Neural cell (in vitro differentiated cells): ENCODE measurements around the gene NPEPL1. TPM values are rescaled to one million over a fixed set of nuclear protein-coding genes. Genes with fewer than 3 reads are reported as not detected.
"Not testable (repeated sequence)": the region's sequence is repeated elsewhere in the genome, so short reads cannot be mapped to it uniquely, and the experiment has no call there.

Experiments used
- H2AFZ ChIP-seq: fragments of 200-600, 300-800 bp; sonication (generic), shearing (Covaris generic); 2 replicates; pipeline ENCODE4 v1.6.0; 2014; ENCODE audit warnings: low read depth, mild to moderate bottlenecking, antibody characterized with exemption, low read length, moderate library complexity
- H3F3A ChIP-seq: fragments of 200-600 bp; shearing (Covaris generic); 2 replicates; pipeline ENCODE4 v1.6.1; 2016; ENCODE audit warnings: mild to moderate bottlenecking, moderate library complexity, mixed read lengths, antibody characterized with exemption, low read length; ENCODE audit not compliant: insufficient read depth, poor library complexity, severe bottlenecking
- H3K27ac ChIP-seq: fragments of 200-600, 300-800 bp; sonication (generic), shearing (Covaris generic); 2 replicates; pipeline ENCODE4 v1.5.1; 2014; ENCODE audit warnings: mild to moderate bottlenecking, low read length, moderate library complexity
- H3K27me3 ChIP-seq: fragments of 300-800, 200-600 bp; sonication (generic), shearing (Covaris generic); 2 replicates; pipeline ENCODE4 v1.6.0; 2014; ENCODE audit warnings: mild to moderate bottlenecking, low read depth, low read length, moderate library complexity; ENCODE audit not compliant: insufficient read depth
- H3K36me3 ChIP-seq: fragments of 300-800, 200-600 bp; sonication (generic), shearing (Covaris generic); 2 replicates; pipeline ENCODE4 v1.5.1; 2014; ENCODE audit warnings: mild to moderate bottlenecking, antibody characterized with exemption, low read length, moderate library complexity; ENCODE audit not compliant: insufficient read depth
- H3K4me2 ChIP-seq: fragments of 300-800, 200-600 bp; sonication (generic), shearing (Covaris generic); 2 replicates; pipeline ENCODE4 v1.6.0; 2014; ENCODE audit warnings: mild to moderate bottlenecking, low read length
- H3K4me3 ChIP-seq: fragments of 300-800, 200-600 bp; sonication (generic), shearing (Covaris generic); 2 replicates; pipeline ENCODE4 v1.5.1; 2014; ENCODE audit warnings: mild to moderate bottlenecking, low read length, moderate library complexity
- H3K79me2 ChIP-seq: fragments of 200-600 bp; shearing (Covaris generic); replicated peaks from 2 replicates; pipeline ENCODE4 v1.6.0; 2014; ENCODE audit warnings: mild to moderate bottlenecking, low read length, moderate library complexity; ENCODE audit not compliant: insufficient read depth
- H3K9ac ChIP-seq: fragments of 300-800, 200-600 bp; sonication (generic), shearing (Covaris generic); 2 replicates; pipeline ENCODE4 v1.6.1; 2016; ENCODE audit warnings: mild to moderate bottlenecking, low read length, mixed read lengths
- H3K9me2 ChIP-seq: fragments of 200-600 bp; shearing (Covaris generic); 2 replicates; pipeline ENCODE4 v1.6.1; 2016; ENCODE audit warnings: mild to moderate bottlenecking, low read length, mixed read lengths; ENCODE audit not compliant: insufficient read depth
- H3K9me3 ChIP-seq: fragments of 200-600, 300-800 bp; sonication (generic), shearing (Covaris generic); 2 replicates; pipeline ENCODE4 v1.6.1; 2016; ENCODE audit warnings: mild to moderate bottlenecking, mixed run types, low read length, moderate library complexity, mixed read lengths
- H4K20me1 ChIP-seq: fragments of 200-600 bp; shearing (Covaris generic); 2 replicates; pipeline ENCODE4 v1.6.1; 2016; ENCODE audit warnings: mild to moderate bottlenecking, mixed run types; ENCODE audit not compliant: insufficient read depth
- CTCF ChIP-seq: fragments of 450-650 bp; IDR thresholded peaks from 2 replicates; pipeline ENCODE4 v1.5.1; 2014; ENCODE audit warnings: antibody characterized with exemption, mild to moderate bottlenecking, moderate library complexity; ENCODE audit not compliant: poor library complexity, severe bottlenecking
- EP300 ChIP-seq: fragments of 450-650 bp; conservative IDR thresholded peaks from 2 replicates; pipeline ENCODE4 v1.6.1; 2014; ENCODE audit warnings: antibody characterized with exemption, mild to moderate bottlenecking, moderate library complexity; ENCODE audit not compliant: poor library complexity, severe bottlenecking
- EZH2 ChIP-seq: fragments of 200-600, 300-800 bp; shearing (Covaris generic), sonication (generic); IDR thresholded peaks from 2 replicates; pipeline ENCODE4 v1.6.1; 2014; ENCODE audit warnings: antibody characterized with exemption, low read length, borderline replicate concordance, mild to moderate bottlenecking; ENCODE audit not compliant: insufficient read depth, poor library complexity, severe bottlenecking
- MXI1 ChIP-seq: fragments of 450-650 bp; conservative IDR thresholded peaks from 2 replicates; pipeline ENCODE4 v1.6.1; 2014; ENCODE audit warnings: antibody characterized with exemption, mild to moderate bottlenecking; ENCODE audit not compliant: poor library complexity, severe bottlenecking
- POLR2AphosphoS5 ChIP-seq: IDR thresholded peaks from 2 replicates; pipeline ENCODE4 v1.6.1; 2012
- RAD21 ChIP-seq: fragments of 450-650 bp; conservative IDR thresholded peaks from 2 replicates; pipeline ENCODE4 v1.6.1; 2014; ENCODE audit warnings: antibody characterized with exemption, mild to moderate bottlenecking, moderate library complexity
- REST ChIP-seq: IDR thresholded peaks from 2 replicates; pipeline ENCODE4 v1.6.1; 2012; ENCODE audit warnings: borderline replicate concordance
- SMC3 ChIP-seq: fragments of 450-650 bp; conservative IDR thresholded peaks from 2 replicates; pipeline ENCODE4 v1.6.1; 2014; ENCODE audit warnings: antibody characterized with exemption, mild to moderate bottlenecking, moderate library complexity; ENCODE audit not compliant: poor library complexity
- TAF1 ChIP-seq: IDR thresholded peaks from 2 replicates; pipeline ENCODE4 v1.6.1; 2012; ENCODE audit warnings: low read depth
- polyA minus RNA-seq: library from RNA; depleted of rRNA, polyadenylated mRNA; stranded (reverse); fragments of >200 nt; gene quantifications from 2 replicates; pipeline ENCODE4 v1.2.3, GENCODE V29; 2014
- polyA plus RNA-seq: library from polyadenylated mRNA; depleted of rRNA; stranded (reverse); fragments of >200 nt; gene quantifications from 2 replicates; pipeline ENCODE4 v1.2.3, GENCODE V29; 2014

Gene NPEPL1
- polyA plus RNA-seq, result 63.4 and 81.9 TPM in 2 replicates
- polyA minus RNA-seq, result 15.0 and 18.5 TPM in 2 replicates

GRCh38 chr20:58692579-58693225, at the start of gene NPEPL1:
Gene NPEPL1 (plus strand): TSS chr20:58692800. CDS start chr20:58692901, 101 bp downstream.
- Histone ChIP-seq H3K9me3 (peaks cover 6% of the 10 kb centered on the region), H2AFZ (no peak within 1 kb of the TSS), H3K36me3 (peaks cover 7% of the 10 kb centered on the region), H4K20me1 (no peaks in the 10 kb centered on the region), H3F3A (no peaks in the 10 kb centered on the region), H3K9me2 (no peaks in the 10 kb centered on the region), H3K79me2 (no peaks in the 10 kb centered on the region), H3K4me3 (no peak within 1 kb of the TSS), H3K4me2 (no peak within 1 kb of the TSS), H3K27ac (no peak within 1 kb of the TSS), H3K27me3 (no peaks in the 10 kb centered on the region), H3K9ac (no peak within 1 kb of the TSS)
- TF ChIP-seq POLR2AphosphoS5, result no peak
- no peak for TF ChIP-seq RAD21
- no peak for TF ChIP-seq EP300
- no peak for TF ChIP-seq SMC3
- no peak for TF ChIP-seq CTCF
- TF ChIP-seq EZH2, result no peak
- TF ChIP-seq REST, result no peak
- TF ChIP-seq TAF1, result no peak
- no peak for TF ChIP-seq MXI1

GRCh38 chr20:58642896-58643295, 49.7 kb upstream of the NPEPL1 start:
- H3K4me3 ChIP-seq, H3K36me3 ChIP-seq, H3K9me3 ChIP-seq, H3K79me2 ChIP-seq, H4K20me1 ChIP-seq, H3F3A ChIP-seq, H3K4me2 ChIP-seq, H3K27me3 ChIP-seq, H3K27ac ChIP-seq, H2AFZ ChIP-seq, H3K9me2 ChIP-seq, H3K9ac ChIP-seq: not testable (repeated sequence)
